ENCODE results near the gene ANKRD63.
A peak's percentile ranks its signal among the peaks of the same experiment; 100 is the strongest.

ANKRD63 gene

GRCh38 chr15:40293905-40294895 is 11.3 kb upstream of the ANKRD63 start:
- DNase-seq: no peak

GRCh38 chr15:40293006-40293405 is 10.1 kb upstream of the ANKRD63 start:
- no peak for DNase-seq

GRCh38 chr15:40292246-40292645 is 9.4 kb upstream of the ANKRD63 start:
- DNase-seq: no peak

GRCh38 chr15:40290918-40291574 is 8.2 kb upstream of the ANKRD63 start:
- peak; percentile 37 for DNase-seq

- DNase-seq: no peak
These were observed 7.7 kb upstream of the ANKRD63 start for GRCh38 chr15:40290545-40290917.

GRCh38 chr15:40289140-40289775 is 6.4 kb upstream of the ANKRD63 start:
- peak; percentile 6 for DNase-seq

- no peak for DNase-seq
These were observed 5.1 kb upstream of the ANKRD63 start for GRCh38 chr15:40287968-40288367.

- DNase-seq: no peak
These were observed 4.6 kb upstream of the ANKRD63 start for GRCh38 chr15:40287505-40287904.

GRCh38 chr15:40286794-40287193 is 3.9 kb upstream of the ANKRD63 start:
- no peak for DNase-seq

GRCh38 chr15:40286061-40286532 is 3.2 kb upstream of the ANKRD63 start:
- DNase-seq: no peak

GRCh38 chr15:40285554-40286011 is 2.7 kb upstream of the ANKRD63 start:
- no peak for DNase-seq

- DNase-seq: no peak
These were observed 2.3 kb upstream of the ANKRD63 start for GRCh38 chr15:40285151-40285550.

- no peak for DNase-seq
These were observed 894 bp upstream of the ANKRD63 start for GRCh38 chr15:40283615-40284300.

GRCh38 chr15:40282147-40282868 is 556 bp downstream of the ANKRD63 start:
- DNase-seq: peak; percentile 12

GRCh38 chr15:40281801-40282146 is 1.1 kb downstream of the ANKRD63 start:
- DNase-seq: no peak

- no peak for DNase-seq
These were observed 1.6 kb downstream of the ANKRD63 start for GRCh38 chr15:40281057-40281800.

- no peak for DNase-seq
These were observed 2.4 kb downstream of the ANKRD63 start for GRCh38 chr15:40280260-40281056.

GRCh38 chr15:40279437-40280141 is 3.3 kb downstream of the ANKRD63 start:
- DNase-seq: peak; percentile 29

GRCh38 chr15:40278026-40278425 is 4.8 kb downstream of the ANKRD63 start:
- no peak for DNase-seq

GRCh38 chr15:40277471-40277870 is 5.4 kb downstream of the ANKRD63 start:
- DNase-seq: no peak
